GM04503 (cell line): ENCODE data around the gene IPO5.

Experiments used
- DNase-seq: peaks from one replicate; pipeline ENCODE4 v3.0.0-alpha.2; 2012; ENCODE audit warnings: low read depth

Gene IPO5

GRCh38 chr13:98059276-98059675 is 105.8 kb downstream of the IPO5 start:
- no peak for DNase-seq

- DNase-seq, result no peak
Measured at GRCh38 chr13:98060282-98060681, 106.8 kb downstream of the IPO5 start.

- DNase-seq, result no peak
Measured at GRCh38 chr13:98065468-98065867, 112.0 kb downstream of the IPO5 start.

- DNase-seq, result no peak
Measured at GRCh38 chr13:98066636-98067035, 113.2 kb downstream of the IPO5 start.

- DNase-seq, result no peak
Measured at GRCh38 chr13:98068521-98068920, 115.0 kb downstream of the IPO5 start.

- no peak for DNase-seq
Measured at GRCh38 chr13:98069985-98070384, 116.5 kb downstream of the IPO5 start.

- no peak for DNase-seq
Measured at GRCh38 chr13:98071316-98071715, 117.8 kb downstream of the IPO5 start.

GRCh38 chr13:98072476-98072875 is 119.0 kb downstream of the IPO5 start:
- no peak for DNase-seq
